ENCODE results near the gene RNASET2.
A peak's percentile ranks its signal among the peaks of the same experiment; 100 is the strongest.

RNASET2 gene

DNA sequence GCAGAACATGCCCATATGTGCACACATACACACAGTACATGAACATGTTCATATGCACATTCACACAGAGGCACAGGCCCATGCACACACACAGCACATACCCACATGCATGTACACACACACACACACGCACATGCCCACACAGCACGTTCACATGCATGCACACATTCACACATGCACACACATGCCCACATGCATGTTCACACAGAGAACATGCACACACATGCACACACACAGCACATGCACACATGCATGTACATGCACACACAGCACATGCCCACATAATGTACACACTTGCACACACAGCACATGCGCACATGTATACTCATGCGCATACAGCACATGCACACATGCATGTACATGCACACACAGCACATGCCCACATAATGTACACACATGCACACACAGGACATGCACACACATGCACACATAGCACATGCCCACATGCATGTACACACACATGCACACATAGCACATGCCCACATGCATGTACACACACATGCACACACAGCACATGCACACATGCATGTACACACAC, 25.9 kb downstream of the RNASET2 start:
- DNase-seq = no peak
- Mint-ChIP-seq H3K27ac (peak overlapping the region; percentile 15), H3K4me1 (peaks cover 53% of the 10 kb centered on the region)

DNA sequence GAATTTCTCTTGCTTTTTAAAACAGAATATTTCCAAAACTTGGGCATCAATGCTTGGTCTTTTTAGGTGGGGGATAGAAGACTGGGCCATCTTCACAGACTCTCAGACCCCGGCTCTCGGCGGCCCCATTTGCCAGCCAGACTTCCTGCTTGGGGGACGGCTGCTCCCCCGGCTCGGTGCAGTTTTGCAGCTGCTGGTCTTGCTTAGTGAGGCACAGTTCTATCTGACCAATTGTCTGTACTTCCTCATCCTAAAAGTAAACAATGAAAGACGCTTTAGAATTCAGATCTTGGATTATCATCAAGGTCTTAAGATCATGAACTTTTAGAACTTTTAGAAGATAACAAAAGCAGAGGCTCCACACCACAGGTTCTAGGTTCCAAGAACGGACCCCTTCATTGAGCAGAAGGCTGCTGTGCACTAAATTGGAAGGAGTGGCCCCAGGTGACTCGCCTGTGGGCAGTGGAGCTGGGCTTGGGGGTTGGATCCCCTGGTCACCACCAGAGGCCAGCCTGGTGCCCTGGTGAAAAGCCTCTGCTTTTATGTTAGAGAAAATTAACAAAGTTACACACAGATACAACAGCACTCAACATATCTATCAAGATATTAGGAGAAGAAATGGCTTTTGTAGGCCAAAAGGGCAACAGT, 26.7 kb downstream of the RNASET2 start:
- no peak overlapping the region for H3K4me3 Mint-ChIP-seq
- H3K27me3 Mint-ChIP-seq (ENCODE audit: low read depth, poor library complexity) = no peaks in the 10 kb centered on the region
- TF ChIP-seq, protein P1, sequence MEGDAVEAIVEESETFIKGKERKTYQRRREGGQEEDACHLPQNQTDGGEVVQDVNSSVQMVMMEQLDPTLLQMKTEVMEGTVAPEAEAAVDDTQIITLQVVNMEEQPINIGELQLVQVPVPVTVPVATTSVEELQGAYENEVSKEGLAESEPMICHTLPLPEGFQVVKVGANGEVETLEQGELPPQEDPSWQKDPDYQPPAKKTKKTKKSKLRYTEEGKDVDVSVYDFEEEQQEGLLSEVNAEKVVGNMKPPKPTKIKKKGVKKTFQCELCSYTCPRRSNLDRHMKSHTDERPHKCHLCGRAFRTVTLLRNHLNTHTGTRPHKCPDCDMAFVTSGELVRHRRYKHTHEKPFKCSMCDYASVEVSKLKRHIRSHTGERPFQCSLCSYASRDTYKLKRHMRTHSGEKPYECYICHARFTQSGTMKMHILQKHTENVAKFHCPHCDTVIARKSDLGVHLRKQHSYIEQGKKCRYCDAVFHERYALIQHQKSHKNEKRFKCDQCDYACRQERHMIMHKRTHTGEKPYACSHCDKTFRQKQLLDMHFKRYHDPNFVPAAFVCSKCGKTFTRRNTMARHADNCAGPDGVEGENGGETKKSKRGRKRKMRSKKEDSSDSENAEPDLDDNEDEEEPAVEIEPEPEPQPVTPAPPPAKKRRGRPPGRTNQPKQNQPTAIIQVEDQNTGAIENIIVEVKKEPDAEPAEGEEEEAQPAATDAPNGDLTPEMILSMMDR (IDR thresholded peaks at IDR 0.05) = no peak
- peak overlapping the region; percentile 37 for H3K27ac Mint-ChIP-seq
- no peaks in the 10 kb centered on the region for H3K9me3 Mint-ChIP-seq
- H3K4me1 Mint-ChIP-seq = peaks cover 53% of the 10 kb centered on the region
- peaks cover 15% of the 10 kb centered on the region for H3K36me3 Mint-ChIP-seq (ENCODE audit: low read depth)
- DNase-seq = no peak

More for the DNA sequence above, 25.9 kb downstream of the RNASET2 start:
- H3K36me3 Mint-ChIP-seq (ENCODE audit: low read depth) = peaks cover 23% of the 10 kb centered on the region
- no peaks in the 10 kb centered on the region for H3K9me3 Mint-ChIP-seq
- H3K4me3 Mint-ChIP-seq = no peak overlapping the region
- no peaks in the 10 kb centered on the region for H3K27me3 Mint-ChIP-seq (ENCODE audit: low read depth, poor library complexity)
- TF ChIP-seq, protein P1 (IDR thresholded peaks at IDR 0.05) = no peak

DNA sequence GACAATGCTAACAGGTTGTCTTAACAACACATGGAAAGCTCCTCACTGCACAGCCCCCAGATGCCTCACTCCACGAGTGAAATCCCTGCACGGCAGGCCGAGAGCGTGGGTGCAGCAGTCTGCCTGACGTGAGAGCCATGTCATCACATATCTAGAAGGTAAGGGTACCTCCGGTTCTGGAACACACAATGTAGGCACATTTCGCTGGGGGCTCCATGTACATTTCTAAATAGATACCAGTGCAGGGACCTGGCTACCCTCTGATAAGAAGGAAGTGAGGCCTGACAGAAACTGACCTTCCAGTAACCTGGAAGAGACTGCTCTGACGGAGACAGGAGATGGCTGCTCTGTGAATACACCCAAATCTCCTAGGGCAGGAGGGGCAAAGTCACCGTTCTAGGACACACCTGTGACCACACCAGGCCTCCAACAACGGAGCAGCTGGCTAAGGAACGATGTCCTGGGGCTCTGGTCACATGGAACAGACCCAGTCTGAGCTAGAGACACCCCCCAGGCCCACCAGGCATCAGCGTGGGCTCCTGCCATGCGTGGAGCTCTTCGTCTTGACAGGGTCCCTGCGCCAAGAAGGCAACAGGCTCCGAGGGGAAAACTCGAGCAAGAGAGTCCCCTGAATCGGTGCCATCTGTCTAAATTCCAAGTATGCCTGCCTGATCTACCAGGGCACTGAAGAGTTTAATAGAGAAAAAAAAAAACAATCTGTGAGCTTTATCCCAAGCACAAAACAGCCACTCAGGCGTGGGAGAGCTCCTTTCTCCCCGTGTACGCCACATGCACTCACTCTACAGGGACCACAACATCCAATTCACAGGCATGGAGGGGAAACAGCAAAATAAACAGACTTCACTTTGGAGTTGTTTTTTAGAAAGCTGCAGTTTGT, 27.5 kb downstream of the RNASET2 start:
- Mint-ChIP-seq H3K27me3 (ENCODE audit: low read depth, poor library complexity) (no peaks in the 10 kb centered on the region), H3K9me3 (no peaks in the 10 kb centered on the region), H3K27ac (peak overlapping the region; percentile 37), H3K4me1 (peaks cover 53% of the 10 kb centered on the region), H3K36me3 (ENCODE audit: low read depth) (peaks cover 13% of the 10 kb centered on the region), H3K4me3 (no peak overlapping the region)
- DNase-seq = no peak
- TF ChIP-seq, protein P1 (IDR thresholded peaks at IDR 0.05) = no peak

DNA sequence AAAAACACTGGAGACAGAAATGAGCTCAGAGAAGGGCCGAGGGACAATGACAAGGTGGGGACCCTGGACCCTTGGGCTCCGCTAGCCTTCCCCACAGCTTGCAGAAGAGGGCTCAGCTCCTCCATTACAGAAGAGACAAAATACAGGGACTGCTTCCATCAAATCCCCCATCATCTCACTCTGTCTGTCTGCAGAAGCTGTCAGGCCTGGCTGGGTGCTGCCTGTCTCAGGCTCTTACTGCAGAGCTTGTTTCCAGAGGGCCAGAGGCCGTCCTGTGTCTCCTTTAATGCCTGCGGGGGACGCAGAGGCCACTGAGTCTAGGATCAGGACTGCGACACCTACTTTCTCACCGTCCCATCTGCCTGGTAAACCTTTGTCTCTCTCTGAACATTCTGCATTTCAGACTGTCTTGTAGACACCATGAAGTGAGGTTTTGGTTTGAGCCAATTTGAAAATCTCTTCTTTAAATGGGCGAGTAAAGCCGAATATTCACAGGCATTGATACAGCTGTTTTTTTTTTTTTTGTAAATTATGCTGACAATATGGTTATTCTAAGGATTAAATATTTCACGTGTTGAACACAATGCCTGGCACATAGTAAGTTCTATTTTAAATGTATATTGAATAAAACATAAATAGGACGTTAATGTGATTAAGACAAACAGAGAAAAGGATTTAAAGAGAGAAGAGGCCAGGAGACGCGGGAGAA, 28.3 kb downstream of the RNASET2 start:
- H3K36me3 Mint-ChIP-seq (ENCODE audit: low read depth) = peaks cover 10% of the 10 kb centered on the region
- TF ChIP-seq, protein P1 (IDR thresholded peaks at IDR 0.05) = no peak
- no peaks in the 10 kb centered on the region for H3K9me3 Mint-ChIP-seq
- peaks cover 53% of the 10 kb centered on the region for H3K4me1 Mint-ChIP-seq
- DNase-seq = no peak
- H3K4me3 Mint-ChIP-seq = peak overlapping the region; percentile 3
- H3K27ac Mint-ChIP-seq = peak overlapping the region; percentile 37
- no peaks in the 10 kb centered on the region for H3K27me3 Mint-ChIP-seq (ENCODE audit: low read depth, poor library complexity)

DNA sequence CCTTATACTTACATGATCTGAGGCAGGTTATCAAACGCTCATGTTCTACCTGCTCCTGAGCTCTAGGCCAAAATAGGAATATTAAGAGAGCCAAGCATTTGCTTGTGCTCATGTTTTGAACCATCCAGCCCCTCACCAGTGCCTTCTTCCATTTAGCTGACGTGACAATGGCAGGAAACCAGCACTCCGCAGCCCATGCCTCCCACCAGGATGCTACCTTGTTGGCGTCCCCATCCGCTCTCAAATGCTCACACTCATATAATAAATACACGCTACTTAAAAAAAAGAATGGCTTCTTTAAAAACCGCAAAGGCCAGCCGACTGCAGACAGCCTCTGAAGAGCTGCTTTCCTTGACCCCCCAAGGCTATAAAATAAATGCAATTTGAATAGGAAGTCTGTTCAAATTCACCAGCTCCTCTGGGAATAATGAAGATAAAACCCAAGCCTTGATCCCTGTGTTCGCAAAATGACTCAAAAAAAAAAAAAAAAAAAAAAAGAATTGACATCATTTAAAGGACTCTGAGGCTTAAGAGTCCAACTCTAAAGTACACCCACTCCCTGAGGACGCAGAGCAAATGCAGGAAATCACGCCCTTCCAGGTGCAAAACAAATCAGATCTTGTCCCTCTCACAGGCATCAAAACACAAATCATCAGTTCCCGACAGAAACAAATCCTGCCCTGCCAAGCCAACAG, 29.0 kb downstream of the RNASET2 start:
- TF ChIP-seq, protein P1 (IDR thresholded peaks at IDR 0.05) = no peak
- peak overlapping the region; percentile 3 for H3K4me3 Mint-ChIP-seq
- peak overlapping the region; percentile 44 for H3K27ac Mint-ChIP-seq
- H3K27me3 Mint-ChIP-seq (ENCODE audit: low read depth, poor library complexity) = no peaks in the 10 kb centered on the region
- H3K4me1 Mint-ChIP-seq = peaks cover 48% of the 10 kb centered on the region
- H3K36me3 Mint-ChIP-seq (ENCODE audit: low read depth) = peaks cover 4% of the 10 kb centered on the region
- DNase-seq = no peak
- H3K9me3 Mint-ChIP-seq = no peaks in the 10 kb centered on the region
